Neural cell (in vitro differentiated cells): Measurements from ENCODE around the gene ATP13A5.

Experiments
- EP300 ChIP-seq: fragments of 450-650 bp; conservative IDR thresholded peaks from 2 replicates; pipeline ENCODE4 v1.6.1; 2014; ENCODE audit warnings: antibody characterized with exemption, mild to moderate bottlenecking, moderate library complexity; ENCODE audit not compliant: poor library complexity, severe bottlenecking
- EZH2 ChIP-seq: fragments of 200-600, 300-800 bp; shearing (Covaris generic), sonication (generic); IDR thresholded peaks from 2 replicates; pipeline ENCODE4 v1.6.1; 2014; ENCODE audit warnings: antibody characterized with exemption, low read length, borderline replicate concordance, mild to moderate bottlenecking; ENCODE audit not compliant: insufficient read depth, poor library complexity, severe bottlenecking
- MXI1 ChIP-seq: fragments of 450-650 bp; conservative IDR thresholded peaks from 2 replicates; pipeline ENCODE4 v1.6.1; 2014; ENCODE audit warnings: antibody characterized with exemption, mild to moderate bottlenecking; ENCODE audit not compliant: poor library complexity, severe bottlenecking
- POLR2AphosphoS5 ChIP-seq: IDR thresholded peaks from 2 replicates; pipeline ENCODE4 v1.6.1; 2012
- TF ChIP-seq, protein P1 (sequence below): fragments of 450-650 bp; IDR thresholded peaks from 2 replicates; pipeline ENCODE4 v1.5.1; 2014; ENCODE audit warnings: antibody characterized with exemption, mild to moderate bottlenecking, moderate library complexity; ENCODE audit not compliant: poor library complexity, severe bottlenecking

DNA sequence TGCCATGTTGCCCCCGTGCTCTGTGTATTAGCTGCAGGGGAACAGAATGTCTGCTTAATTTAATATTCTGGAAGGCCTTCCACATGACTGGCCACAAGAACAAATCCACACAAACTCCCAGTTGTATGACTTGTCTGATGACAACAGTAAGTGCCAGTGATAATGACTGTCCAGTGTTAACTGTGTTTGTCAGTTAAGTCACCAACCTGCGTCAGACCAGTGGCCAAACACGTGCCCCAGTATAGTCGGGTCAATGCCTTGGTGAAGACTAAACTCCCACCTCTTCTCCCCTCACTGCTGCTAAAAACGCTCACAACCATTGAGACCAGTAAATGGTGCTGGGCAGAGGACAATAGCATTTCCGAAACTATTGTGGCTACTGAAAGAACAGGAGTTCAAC is 9.8 kb upstream of the ATP13A5 start:
- TF ChIP-seq, protein P1, sequence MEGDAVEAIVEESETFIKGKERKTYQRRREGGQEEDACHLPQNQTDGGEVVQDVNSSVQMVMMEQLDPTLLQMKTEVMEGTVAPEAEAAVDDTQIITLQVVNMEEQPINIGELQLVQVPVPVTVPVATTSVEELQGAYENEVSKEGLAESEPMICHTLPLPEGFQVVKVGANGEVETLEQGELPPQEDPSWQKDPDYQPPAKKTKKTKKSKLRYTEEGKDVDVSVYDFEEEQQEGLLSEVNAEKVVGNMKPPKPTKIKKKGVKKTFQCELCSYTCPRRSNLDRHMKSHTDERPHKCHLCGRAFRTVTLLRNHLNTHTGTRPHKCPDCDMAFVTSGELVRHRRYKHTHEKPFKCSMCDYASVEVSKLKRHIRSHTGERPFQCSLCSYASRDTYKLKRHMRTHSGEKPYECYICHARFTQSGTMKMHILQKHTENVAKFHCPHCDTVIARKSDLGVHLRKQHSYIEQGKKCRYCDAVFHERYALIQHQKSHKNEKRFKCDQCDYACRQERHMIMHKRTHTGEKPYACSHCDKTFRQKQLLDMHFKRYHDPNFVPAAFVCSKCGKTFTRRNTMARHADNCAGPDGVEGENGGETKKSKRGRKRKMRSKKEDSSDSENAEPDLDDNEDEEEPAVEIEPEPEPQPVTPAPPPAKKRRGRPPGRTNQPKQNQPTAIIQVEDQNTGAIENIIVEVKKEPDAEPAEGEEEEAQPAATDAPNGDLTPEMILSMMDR: no peak
- TF ChIP-seq EZH2 (no peak), EP300 (no peak), MXI1 (no peak), POLR2AphosphoS5 (no peak)
